Chondrocyte (in vitro differentiated cells): ENCODE data around the gene SGCG. TPM values are rescaled to one million over a fixed set of nuclear protein-coding genes. Genes with fewer than 3 reads are reported as not detected.
A peak's percentile ranks its signal among the peaks of the same experiment; 100 is the strongest.

ENCODE experiments used
- DNase-seq: peaks from one replicate; pipeline ENCODE4 v3.0.0; 2021; ENCODE audit warnings: mixed read lengths, low spot score
- H3K27ac Mint-ChIP-seq: one replicate; pipeline ENCODE4 v1.8.0; 2021; ENCODE audit warnings: mild to moderate bottlenecking, moderate library complexity, mixed read lengths; ENCODE audit not compliant: unreplicated experiment
- H3K27me3 Mint-ChIP-seq: 2 replicates; pipeline ENCODE4 v1.8.0; 2021; ENCODE audit warnings: low read depth, mixed read lengths
- H3K36me3 Mint-ChIP-seq: 2 replicates; pipeline ENCODE4 v1.8.0; 2021; ENCODE audit warnings: low read depth, mixed read lengths
- H3K4me1 Mint-ChIP-seq: 2 replicates; pipeline ENCODE4 v1.8.0; 2021; ENCODE audit warnings: low read depth, mild to moderate bottlenecking, mixed read lengths
- H3K4me3 Mint-ChIP-seq: one replicate; pipeline ENCODE4 v1.8.0; 2021; ENCODE audit warnings: mild to moderate bottlenecking, moderate library complexity, mixed read lengths; ENCODE audit not compliant: unreplicated experiment
- H3K9me3 Mint-ChIP-seq: 2 replicates; pipeline ENCODE4 v1.8.0; 2021; ENCODE audit warnings: low read depth, mixed read lengths
- CTCF ChIP-seq: fragments of 200-600 bp; sonication (generic); IDR thresholded peaks from 2 replicates; pipeline ENCODE4 v1.5.0; 2021; ENCODE audit warnings: antibody characterized with exemption, mild to moderate bottlenecking, moderate library complexity
- total RNA-seq: library from RNA; stranded (reverse); gene quantifications from 3 replicates; pipeline ENCODE4 v1.2.1, GENCODE V29; 2021

SGCG gene
- total RNA-seq, 1 donor from 2014 or later: 12.8 TPM

- H3K36me3 Mint-ChIP-seq: peaks cover 5% of the 10 kb centered on the region
- no peaks in the 10 kb centered on the region for H3K27me3 Mint-ChIP-seq
- H3K4me3 Mint-ChIP-seq: no peak overlapping the region
- H3K4me1 Mint-ChIP-seq: peaks cover 63% of the 10 kb centered on the region
- no peak for DNase-seq
- TF ChIP-seq CTCF: peak; percentile 66
- H3K9me3 Mint-ChIP-seq: no peaks in the 10 kb centered on the region
- H3K27ac Mint-ChIP-seq: peak overlapping the region; percentile 100
These were observed 139.1 kb downstream of the SGCG start for GRCh38 chr13:23319883-23320224.

GRCh38 chr13:23320926-23321534, 140.3 kb downstream of the SGCG start:
- peak overlapping the region; percentile 100 for H3K27ac Mint-ChIP-seq
- no peaks in the 10 kb centered on the region for H3K9me3 Mint-ChIP-seq
- peaks cover 74% of the 10 kb centered on the region for H3K4me1 Mint-ChIP-seq

GRCh38 chr13:23321535-23322241, 140.9 kb downstream of the SGCG start:
- Mint-ChIP-seq H3K4me3 (peak overlapping the region; percentile 53), H3K27me3 (no peaks in the 10 kb centered on the region), H3K36me3 (peaks cover 4% of the 10 kb centered on the region), H3K27ac (peak overlapping the region; percentile 100), H3K9me3 (no peaks in the 10 kb centered on the region), H3K4me1 (peaks cover 75% of the 10 kb centered on the region)
- TF ChIP-seq CTCF: no peak
- no peak for DNase-seq

More at GRCh38 chr13:23320926-23321534, 140.3 kb downstream of the SGCG start:
- no peak for TF ChIP-seq CTCF
- H3K4me3 Mint-ChIP-seq: peak overlapping the region; percentile 53
- no peaks in the 10 kb centered on the region for H3K27me3 Mint-ChIP-seq
- peaks cover 4% of the 10 kb centered on the region for H3K36me3 Mint-ChIP-seq
- no peak for DNase-seq

- TF ChIP-seq CTCF: no peak
- Mint-ChIP-seq H3K4me3 (peak overlapping the region; percentile 53), H3K4me1 (peaks cover 77% of the 10 kb centered on the region), H3K36me3 (peaks cover 6% of the 10 kb centered on the region), H3K9me3 (no peaks in the 10 kb centered on the region), H3K27me3 (no peaks in the 10 kb centered on the region), H3K27ac (peak overlapping the region; percentile 100)
- no peak for DNase-seq
These were observed 141.9 kb downstream of the SGCG start for GRCh38 chr13:23322353-23323336.
